HG03558 (cell line): ENCODE results near the gene NCKAP5.
"Not testable (repeated sequence)": the region's sequence is repeated elsewhere in the genome, so short reads cannot be mapped to it uniquely, and the experiment has no call there.

Source experiments
- ATAC-seq: cut with Tn5 transposase; IDR thresholded peaks from one replicate; pipeline ENCODE4 v1.9.1; 2021; ENCODE audit warnings: moderate number of reproducible peaks; ENCODE audit not compliant: unreplicated experiment; ENCODE audit errors: extremely low read depth

The NCKAP5 gene

GRCh38 chr2:133475610-133476009, 92.7 kb downstream of the NCKAP5 start:
- ATAC-seq: no peak

DNA sequence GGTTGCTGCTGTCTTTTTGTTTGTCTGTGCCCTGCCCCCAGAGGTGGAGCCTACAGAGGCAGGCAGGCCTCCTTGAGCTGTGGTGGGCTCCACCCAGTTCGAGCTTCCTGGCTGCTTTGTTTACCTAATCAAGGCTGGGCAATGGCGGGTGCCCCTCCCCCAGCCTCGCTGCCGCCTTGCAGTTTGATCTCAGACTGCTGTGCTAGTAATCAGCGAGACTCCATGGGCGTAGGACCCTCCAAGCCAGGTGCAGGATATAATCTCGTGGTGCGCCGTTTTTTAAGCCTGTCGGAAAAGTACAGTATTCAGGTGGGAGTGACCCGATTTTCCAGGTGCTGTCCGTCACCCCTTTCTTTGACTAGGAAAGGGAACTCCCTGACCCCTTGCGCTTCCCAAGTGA, 97.8 kb downstream of the NCKAP5 start:
- ATAC-seq: not testable (repeated sequence)

- ATAC-seq: no peak
These were observed 105.5 kb downstream of the NCKAP5 start for GRCh38 chr2:133462811-133463210.

DNA sequence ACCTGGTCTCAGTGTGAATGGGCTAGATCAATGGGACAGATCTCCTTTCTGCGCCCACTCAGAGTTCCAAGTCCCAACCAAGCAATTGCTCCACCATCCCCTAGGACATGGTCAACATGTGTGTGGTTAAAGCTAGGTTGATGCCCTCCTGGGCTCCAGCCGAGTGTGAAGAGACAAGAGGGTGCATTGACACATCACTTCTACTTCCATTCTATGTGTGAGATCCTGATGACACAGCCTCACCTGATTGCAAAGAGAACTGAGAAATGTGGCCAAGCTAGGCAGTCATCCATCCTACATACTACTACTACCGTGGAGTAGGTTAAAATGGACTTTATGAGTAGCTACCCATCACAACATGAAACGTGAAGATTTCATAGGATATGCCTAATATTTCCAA, 106.8 kb downstream of the NCKAP5 start:
- no peak for ATAC-seq

DNA sequence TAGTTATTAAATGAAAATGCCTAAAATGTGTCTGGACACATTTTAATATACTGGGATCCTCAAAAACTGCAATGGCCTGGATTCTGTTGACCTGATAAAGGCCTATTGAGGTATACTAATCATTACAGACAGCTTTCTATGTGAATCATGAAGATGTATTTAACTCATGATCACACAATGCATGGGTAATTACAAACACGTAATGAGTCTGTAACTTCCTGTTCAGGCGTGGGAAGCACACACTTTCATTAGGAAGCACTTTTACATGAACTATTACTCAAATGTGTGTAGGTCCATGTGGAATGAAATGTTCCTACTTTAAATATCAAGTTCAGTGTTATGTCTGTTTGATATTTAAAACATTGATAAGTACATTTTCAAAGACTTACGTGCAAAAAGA, 108.7 kb downstream of the NCKAP5 start:
- ATAC-seq: no peak

DNA sequence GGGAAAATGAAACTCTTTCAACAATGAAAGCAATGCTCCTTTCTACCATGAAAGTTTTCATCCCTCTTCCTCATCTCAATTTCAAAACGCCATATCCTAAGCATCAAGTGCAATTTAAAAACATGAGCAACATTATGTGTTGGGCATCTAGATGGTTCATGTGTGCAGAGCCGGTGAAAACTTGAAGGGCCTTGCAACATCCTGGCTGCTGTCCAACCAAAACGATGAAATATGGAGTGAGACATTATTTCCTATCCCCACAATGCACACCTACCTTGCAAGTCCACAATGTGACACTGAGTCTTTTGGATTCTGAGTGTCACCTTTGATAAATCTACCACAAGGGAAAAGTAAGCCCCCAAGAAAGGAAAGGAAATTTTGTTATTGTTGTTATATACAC, 110.0 kb downstream of the NCKAP5 start:
- ATAC-seq: no peak

DNA sequence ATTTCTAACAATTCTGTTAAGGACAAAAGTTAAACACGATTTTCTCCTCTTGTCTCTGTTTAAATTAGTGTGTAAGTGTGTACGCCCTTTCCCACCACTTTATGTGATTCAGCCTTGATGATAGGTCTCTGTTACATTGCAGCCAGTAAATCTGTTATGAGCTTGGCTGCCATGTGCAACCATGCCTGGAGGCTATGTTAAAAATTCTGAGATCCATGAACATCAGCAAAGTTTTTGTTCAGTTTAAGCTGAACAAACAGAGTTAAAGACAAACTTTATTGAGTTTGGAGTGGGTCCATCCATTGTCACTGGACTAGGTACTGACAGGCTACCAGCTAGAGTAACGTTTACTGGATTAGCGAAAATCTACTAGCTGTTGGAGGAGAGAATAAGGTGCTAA, 110.4 kb downstream of the NCKAP5 start:
- ATAC-seq: no peak

DNA sequence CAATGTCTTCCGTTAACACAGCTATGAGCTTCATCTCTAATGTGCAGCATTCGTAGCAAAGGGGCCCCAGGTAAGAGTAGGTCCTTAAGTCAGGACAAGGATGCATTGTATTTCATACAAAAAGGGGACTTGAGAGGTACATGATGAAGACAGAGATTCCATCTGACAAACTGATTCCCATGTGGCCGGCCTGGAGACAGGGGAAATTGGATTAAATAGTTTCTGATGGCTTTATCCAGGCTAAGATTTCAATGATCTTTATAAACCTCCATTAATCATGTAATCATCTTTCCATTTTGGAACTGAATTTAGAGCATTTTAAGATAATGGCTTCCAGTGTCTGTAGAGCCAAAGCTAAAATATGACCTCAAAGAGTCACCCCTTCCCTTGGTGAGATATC, 111.3 kb downstream of the NCKAP5 start:
- no peak for ATAC-seq

- no peak for ATAC-seq
These were observed 112.1 kb downstream of the NCKAP5 start for GRCh38 chr2:133456156-133456555.

DNA sequence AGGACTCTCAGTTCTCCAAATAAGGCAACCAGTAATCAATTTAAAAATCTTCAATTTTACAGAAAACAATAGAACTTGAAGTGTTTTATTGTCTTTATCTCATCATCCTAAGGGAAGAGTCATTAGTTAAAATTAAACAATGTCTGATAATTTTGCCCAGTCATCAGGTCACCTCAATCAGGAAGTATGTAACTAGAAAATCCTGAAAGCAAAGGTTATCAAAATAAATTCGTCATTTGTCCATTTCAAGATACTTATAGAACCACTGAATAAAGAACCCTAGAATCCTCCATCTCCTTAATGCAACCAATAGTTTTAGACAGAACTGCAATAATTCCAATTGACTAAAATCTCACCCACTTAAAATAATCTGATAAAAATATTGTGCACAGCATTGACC, 115.2 kb downstream of the NCKAP5 start:
- ATAC-seq: no peak

DNA sequence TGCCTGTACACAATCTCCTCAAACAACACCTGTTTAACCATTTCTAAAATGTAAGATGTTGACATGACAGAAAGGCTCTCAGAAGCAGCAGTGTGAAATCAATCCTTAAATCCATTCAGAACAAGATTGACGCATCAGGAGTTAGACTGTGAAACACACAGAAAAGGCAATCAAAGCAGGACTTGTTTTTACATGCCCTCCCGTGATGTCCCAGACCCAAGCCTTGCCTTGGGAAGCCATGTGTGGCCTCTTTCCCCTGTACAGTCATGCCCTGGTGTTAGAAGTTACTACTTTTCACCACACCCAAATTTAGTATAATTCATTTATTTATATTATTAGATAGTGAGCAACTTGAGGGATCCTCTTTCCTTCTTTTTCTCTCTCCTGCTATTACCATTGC, 115.7 kb downstream of the NCKAP5 start:
- ATAC-seq: no peak

GRCh38 chr2:133452146-133452545, 116.1 kb downstream of the NCKAP5 start:
- no peak for ATAC-seq

DNA sequence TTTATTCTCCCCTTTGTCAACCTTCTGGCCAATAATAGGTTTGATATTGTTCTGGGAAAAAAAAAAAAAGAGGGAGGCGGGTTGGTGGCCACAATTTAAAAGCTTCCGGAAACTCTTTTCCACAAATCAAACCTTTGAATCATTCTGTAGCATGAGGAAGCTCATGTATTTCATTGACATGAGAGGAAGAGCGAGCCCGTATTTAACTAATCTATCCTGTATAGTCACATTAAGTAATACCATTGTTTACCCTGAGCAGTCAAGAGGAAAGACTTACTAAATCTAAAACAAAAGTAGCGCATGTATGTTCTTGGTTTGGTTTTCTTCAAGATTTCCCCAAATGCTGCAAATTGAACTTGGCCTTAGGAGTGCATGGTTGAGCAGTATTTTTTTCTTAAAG, 120.1 kb downstream of the NCKAP5 start:
- no peak for ATAC-seq

DNA sequence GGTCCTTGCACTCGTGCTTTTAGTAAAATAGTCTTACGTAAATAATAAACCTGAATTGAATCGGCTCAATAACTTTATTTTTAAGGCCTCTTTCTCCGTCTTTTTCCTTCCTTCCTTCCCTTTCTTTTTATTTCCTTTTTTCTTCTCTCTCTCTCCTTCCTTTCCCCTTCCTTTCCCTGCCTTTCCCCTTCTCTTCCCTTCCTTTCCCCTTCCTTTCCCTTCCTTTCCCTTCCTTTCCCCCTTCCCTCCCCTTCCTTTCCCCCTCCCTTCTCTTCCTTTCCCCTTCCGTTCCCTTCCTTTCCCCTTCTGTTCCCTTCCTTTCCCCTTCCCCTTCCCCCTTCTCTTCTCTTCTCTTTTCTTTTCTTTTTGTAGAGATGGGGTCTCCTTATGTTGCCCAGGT, 121.0 kb downstream of the NCKAP5 start:
- ATAC-seq: no peak

- no peak for ATAC-seq
These were observed 123.8 kb downstream of the NCKAP5 start for GRCh38 chr2:133444465-133444864.

GRCh38 chr2:133442393-133442792, 125.9 kb downstream of the NCKAP5 start:
- no peak for ATAC-seq

GRCh38 chr2:133439565-133439920, 128.7 kb downstream of the NCKAP5 start:
- ATAC-seq: no peak

DNA sequence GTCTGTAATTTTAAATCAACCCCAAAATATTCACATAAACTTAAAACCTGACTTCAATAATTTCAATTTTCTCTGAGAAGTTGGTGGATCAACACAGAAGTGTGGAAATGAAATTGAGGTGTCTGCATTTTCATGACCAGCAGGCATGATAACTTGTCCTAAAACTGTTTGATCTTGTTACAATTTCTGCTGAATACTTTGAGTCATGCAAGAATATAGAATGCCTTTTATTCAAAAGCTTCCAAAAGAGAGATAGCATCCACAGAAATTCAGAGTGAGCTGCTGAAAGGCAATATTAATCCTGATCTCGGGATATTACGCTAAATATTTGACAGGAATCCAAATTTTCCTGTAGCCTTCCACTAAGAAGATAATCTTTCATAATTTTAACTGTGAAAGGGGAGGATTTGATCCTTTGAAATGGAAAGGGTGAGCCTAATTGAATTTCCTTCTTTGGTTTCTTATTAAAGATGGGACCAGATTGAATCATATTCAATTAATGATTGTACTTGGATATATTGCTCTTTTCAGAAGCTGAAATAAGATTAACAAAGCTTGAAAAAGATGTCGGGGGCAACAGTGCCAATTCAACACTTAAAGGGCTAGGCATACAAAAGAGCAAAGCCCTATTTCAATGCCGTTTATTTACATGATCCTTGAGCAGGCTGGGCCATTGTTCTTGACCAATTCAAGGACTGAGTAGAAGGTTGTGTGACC, 129.3 kb downstream of the NCKAP5 start:
- no peak for ATAC-seq

GRCh38 chr2:133438026-133438425, 130.2 kb downstream of the NCKAP5 start:
- ATAC-seq: no peak

GRCh38 chr2:133437492-133437891, 130.8 kb downstream of the NCKAP5 start:
- ATAC-seq: no peak

- ATAC-seq: no peak
These were observed 133.1 kb downstream of the NCKAP5 start for GRCh38 chr2:133434959-133435668.
